Mammary epithelial cell (primary cell): ENCODE results near the gene RASEF.

ENCODE experiments used
- EZH2 ChIP-seq: IDR thresholded peaks from 2 replicates; pipeline ENCODE4 v1.6.1; 2012; ENCODE audit warnings: low read length, inconsistent platforms, borderline replicate concordance
- TF ChIP-seq, protein P1 (sequence below), 2 donors: IDR thresholded peaks in 1 of 2; conservative IDR thresholded peaks in 1 of 2; 2 replicates each; pipeline ENCODE4 v1.5.1; 2011 to 2012; ENCODE audit warnings: inconsistent platforms in 2 of 2, low read length in 2 of 2, mild to moderate bottlenecking in 2 of 2, control low read depth in 1 of 2, low read depth in 1 of 2; ENCODE audit not compliant: insufficient read depth in 1 of 2; ENCODE audit errors: extremely low read depth in 1 of 2

DNA sequence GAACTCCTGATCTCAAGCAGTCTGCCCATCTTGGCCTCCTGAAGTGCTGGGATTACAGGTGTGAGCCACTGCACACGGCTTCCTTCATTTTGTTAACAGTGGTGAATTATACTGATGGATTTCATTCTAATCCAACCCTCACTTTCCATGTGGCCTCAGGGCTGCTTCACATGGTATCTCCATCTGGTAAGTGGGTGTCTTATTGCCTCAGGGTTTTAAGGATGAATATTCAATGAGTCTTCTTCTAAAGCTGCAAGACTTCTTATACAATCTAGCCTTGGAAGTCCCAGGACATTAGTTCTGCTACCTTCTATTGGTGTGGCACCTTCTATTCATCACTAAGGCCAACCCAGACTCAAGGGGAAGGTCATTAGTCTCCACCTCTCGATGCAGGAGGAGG lies 8.7 kb upstream of the RASEF start:
- TF ChIP-seq, protein P1, sequence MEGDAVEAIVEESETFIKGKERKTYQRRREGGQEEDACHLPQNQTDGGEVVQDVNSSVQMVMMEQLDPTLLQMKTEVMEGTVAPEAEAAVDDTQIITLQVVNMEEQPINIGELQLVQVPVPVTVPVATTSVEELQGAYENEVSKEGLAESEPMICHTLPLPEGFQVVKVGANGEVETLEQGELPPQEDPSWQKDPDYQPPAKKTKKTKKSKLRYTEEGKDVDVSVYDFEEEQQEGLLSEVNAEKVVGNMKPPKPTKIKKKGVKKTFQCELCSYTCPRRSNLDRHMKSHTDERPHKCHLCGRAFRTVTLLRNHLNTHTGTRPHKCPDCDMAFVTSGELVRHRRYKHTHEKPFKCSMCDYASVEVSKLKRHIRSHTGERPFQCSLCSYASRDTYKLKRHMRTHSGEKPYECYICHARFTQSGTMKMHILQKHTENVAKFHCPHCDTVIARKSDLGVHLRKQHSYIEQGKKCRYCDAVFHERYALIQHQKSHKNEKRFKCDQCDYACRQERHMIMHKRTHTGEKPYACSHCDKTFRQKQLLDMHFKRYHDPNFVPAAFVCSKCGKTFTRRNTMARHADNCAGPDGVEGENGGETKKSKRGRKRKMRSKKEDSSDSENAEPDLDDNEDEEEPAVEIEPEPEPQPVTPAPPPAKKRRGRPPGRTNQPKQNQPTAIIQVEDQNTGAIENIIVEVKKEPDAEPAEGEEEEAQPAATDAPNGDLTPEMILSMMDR (conservative IDR thresholded peaks at IDR 0.05 in 1 of 2, IDR thresholded peaks at IDR 0.05 in 1 of 2; ENCODE audit: extremely low read depth in 1 of 2, insufficient read depth in 1 of 2, low read depth in 1 of 2, low read length in 2 of 2), result no peak
- no peak for TF ChIP-seq EZH2
